Neutrophil (primary cell): ENCODE data around the gene MYOCD.

Experiments used
- H3K27ac ChIP-seq: fragments of 200-600 bp; sonication (generic); 2 replicates; pipeline ENCODE4 v1.5.1; 2016; ENCODE audit warnings: mild to moderate bottlenecking, moderate library complexity
- H3K27me3 ChIP-seq: fragments of 200-600 bp; sonication (generic); 2 replicates; pipeline ENCODE4 v1.6.0; 2016; ENCODE audit warnings: mild to moderate bottlenecking
- H3K36me3 ChIP-seq: fragments of 200-600 bp; sonication (generic); 2 replicates; pipeline ENCODE4 v1.5.1; 2017
- H3K4me1 ChIP-seq, 2 experiments: fragments of 200-600 bp in 1 of 2; sonication (generic) in 1 of 2; 1 replicate in 1 of 2; 2 replicates in 1 of 2; pipeline versions ENCODE4 v1.5.1 to v1.6.1; 2013 to 2016; ENCODE audit warnings: low read depth in 1 of 2, low read length in 1 of 2, mild to moderate bottlenecking in 1 of 2, moderate library complexity in 1 of 2; ENCODE audit not compliant: control insufficient read depth in 1 of 2, insufficient read depth in 1 of 2
- H3K4me3 ChIP-seq, 2 experiments: fragments of 200-600 bp in 1 of 2; sonication (generic) in 1 of 2; 1 replicate in 1 of 2; 2 replicates in 1 of 2; pipeline ENCODE4 v1.5.1; 2013 to 2016; ENCODE audit warnings: low read depth in 1 of 2, low read length in 1 of 2, mild to moderate bottlenecking in 1 of 2, moderate library complexity in 1 of 2
- H3K9me3 ChIP-seq: fragments of 200-600 bp; sonication (generic); 2 replicates; pipeline ENCODE4 v1.5.1; 2016
- CTCF ChIP-seq: fragments of 200-600 bp; sonication (generic); IDR thresholded peaks from 2 replicates; pipeline ENCODE4 v1.5.1; 2016; ENCODE audit warnings: antibody characterized with exemption

The MYOCD gene

GRCh38 chr17:12712415-12712814, 46.7 kb downstream of the MYOCD start:
- TF ChIP-seq CTCF, result no peak
- Histone ChIP-seq H3K27ac (no peak overlapping the region), H3K9me3 (no peaks in the 10 kb centered on the region), H3K27me3 (no peaks in the 10 kb centered on the region), H3K36me3 (no peaks in the 10 kb centered on the region), H3K4me3 (no peak overlapping the region), H3K4me1 (no peaks in the 10 kb centered on the region)

- H3K4me1 ChIP-seq, result no peaks in the 10 kb centered on the region
- TF ChIP-seq CTCF, result no peak
Measured at GRCh38 chr17:12712941-12713340, 47.3 kb downstream of the MYOCD start.

GRCh38 chr17:12719948-12720347, 54.3 kb downstream of the MYOCD start:
- H3K9me3 ChIP-seq, result no peaks in the 10 kb centered on the region
- no peak overlapping the region for H3K27ac ChIP-seq
- no peak for TF ChIP-seq CTCF
- no peak overlapping the region for H3K4me3 ChIP-seq
- no peaks in the 10 kb centered on the region for H3K36me3 ChIP-seq
- no peaks in the 10 kb centered on the region for H3K4me1 ChIP-seq
- H3K27me3 ChIP-seq, result no peaks in the 10 kb centered on the region

More at GRCh38 chr17:12712941-12713340, 47.3 kb downstream of the MYOCD start:
- no peak overlapping the region for H3K4me3 ChIP-seq
- no peak overlapping the region for H3K27ac ChIP-seq
- H3K36me3 ChIP-seq, result no peaks in the 10 kb centered on the region
- H3K27me3 ChIP-seq, result no peaks in the 10 kb centered on the region
- H3K9me3 ChIP-seq, result no peaks in the 10 kb centered on the region

GRCh38 chr17:12721581-12721980, 55.9 kb downstream of the MYOCD start:
- Histone ChIP-seq H3K4me3 (no peak overlapping the region), H3K4me1 (no peaks in the 10 kb centered on the region), H3K9me3 (no peaks in the 10 kb centered on the region), H3K27ac (no peak overlapping the region), H3K36me3 (no peaks in the 10 kb centered on the region), H3K27me3 (no peaks in the 10 kb centered on the region)
- TF ChIP-seq CTCF, result no peak

GRCh38 chr17:12722282-12722681, 56.6 kb downstream of the MYOCD start:
- Histone ChIP-seq H3K4me3 (no peak overlapping the region), H3K27ac (no peak overlapping the region), H3K9me3 (no peaks in the 10 kb centered on the region), H3K4me1 (no peaks in the 10 kb centered on the region), H3K36me3 (no peaks in the 10 kb centered on the region), H3K27me3 (no peaks in the 10 kb centered on the region)
- TF ChIP-seq CTCF, result no peak

- TF ChIP-seq CTCF, result no peak
- Histone ChIP-seq H3K36me3 (no peaks in the 10 kb centered on the region), H3K9me3 (no peaks in the 10 kb centered on the region), H3K27me3 (no peaks in the 10 kb centered on the region), H3K4me3 (no peak overlapping the region), H3K27ac (no peak overlapping the region), H3K4me1 (no peaks in the 10 kb centered on the region)
Measured at GRCh38 chr17:12726131-12726530, 60.4 kb downstream of the MYOCD start.
